SK-N-SH treated with all-trans-retinoic acid at 6 μM for 48 hours (cell line): ENCODE results near the gene OR9A2.

Experiments
- ATAC-seq: fragments of 200-7000 bp; cut with Tn5 transposase; 3 replicates; pipeline ENCODE4 v1.9.1; 2020; ENCODE audit warnings: mild to moderate bottlenecking, moderate library complexity
- ARNTL ChIP-seq: fragments of 450-650 bp; formaldehyde crosslinking; IDR thresholded peaks from 2 replicates; pipeline ENCODE4 v1.5.0; 2020; ENCODE audit warnings: low read depth, mild to moderate bottlenecking, moderate library complexity, borderline replicate concordance
- BACH2 ChIP-seq: fragments of 250-450 bp; sonication (Bioruptor Pico); IDR thresholded peaks from 2 replicates; pipeline ENCODE4 v1.9.0; 2021; ENCODE audit warnings: mild to moderate bottlenecking, borderline replicate concordance
- CREB5 ChIP-seq: fragments of 250-450 bp; sonication (Bioruptor Pico); IDR thresholded peaks from 2 replicates; pipeline ENCODE4 v1.5.1; 2020; ENCODE audit warnings: low read depth, mild to moderate bottlenecking, moderate library complexity
- CSDC2 ChIP-seq: fragments of 250-450 bp; sonication (Bioruptor Pico); IDR thresholded peaks from 2 replicates; pipeline ENCODE4 v1.5.0; 2020; ENCODE audit warnings: mild to moderate bottlenecking, moderate library complexity
- CSRNP3 ChIP-seq: fragments of 250-450 bp; sonication (Bioruptor Pico); IDR thresholded peaks from 2 replicates; pipeline ENCODE4 v1.5.1; 2021; ENCODE audit warnings: mild to moderate bottlenecking, moderate library complexity
- ESRRG ChIP-seq: fragments of 250-450 bp; sonication (Bioruptor Pico); IDR thresholded peaks from 2 replicates; pipeline ENCODE4 v1.6.1; 2021; ENCODE audit warnings: mild to moderate bottlenecking
- GLIS3 ChIP-seq: fragments of 250-450 bp; sonication (Bioruptor Pico); IDR thresholded peaks from 2 replicates; pipeline ENCODE4 v1.5.0; 2020; ENCODE audit warnings: mild to moderate bottlenecking, moderate library complexity
- ISL1 ChIP-seq: fragments of 250-450 bp; sonication (Bioruptor Pico); IDR thresholded peaks from 2 replicates; pipeline ENCODE4 v2.1.2; 2022; ENCODE audit warnings: mild to moderate bottlenecking, moderate library complexity
- OSR1 ChIP-seq: fragments of 250-450 bp; sonication (Bioruptor Pico); IDR thresholded peaks from 2 replicates; pipeline ENCODE4 v1.8.0; 2022; ENCODE audit warnings: moderate library complexity, mild to moderate bottlenecking, inconsistent platforms
- PATZ1 ChIP-seq: fragments of 250-450 bp; sonication (Bioruptor Pico); IDR thresholded peaks from 2 replicates; pipeline ENCODE4 v1.8.0; 2020; ENCODE audit warnings: mild to moderate bottlenecking, moderate library complexity, borderline replicate concordance
- POU6F1 ChIP-seq: fragments of 250-450 bp; sonication (Bioruptor Pico); IDR thresholded peaks from 2 replicates; pipeline ENCODE4 v1.8.0; 2021; ENCODE audit warnings: low read depth, mild to moderate bottlenecking, moderate library complexity, borderline replicate concordance
- PPARA ChIP-seq: fragments of 250-450 bp; sonication (Bioruptor Pico); IDR thresholded peaks from 2 replicates; pipeline ENCODE4 v1.5.0; 2020; ENCODE audit warnings: mild to moderate bottlenecking, borderline replicate concordance
- RARB ChIP-seq: fragments of 250-450 bp; sonication (Bioruptor Pico); IDR thresholded peaks from 2 replicates; pipeline ENCODE4 v1.8.0; 2021; ENCODE audit warnings: mild to moderate bottlenecking, moderate library complexity
- SNAI2 ChIP-seq: fragments of 250-450 bp; sonication (Bioruptor Pico); IDR thresholded peaks from 2 replicates; pipeline ENCODE4 v1.5.0; 2020; ENCODE audit warnings: mild to moderate bottlenecking, moderate library complexity
- TOX ChIP-seq: fragments of 250-450 bp; sonication (Bioruptor Pico); IDR thresholded peaks from 2 replicates; pipeline ENCODE4 v1.8.0; 2021; ENCODE audit warnings: mild to moderate bottlenecking, moderate library complexity, borderline replicate concordance
- TSHZ2 ChIP-seq: fragments of 250-450 bp; sonication (Bioruptor Pico); IDR thresholded peaks from 2 replicates; pipeline ENCODE4 v1.5.0; 2020; ENCODE audit warnings: mild to moderate bottlenecking, moderate library complexity
- ZC3H10 ChIP-seq: fragments of 250-450 bp; sonication (Bioruptor Pico); IDR thresholded peaks from 2 replicates; pipeline ENCODE4 v1.5.1; 2021; ENCODE audit warnings: mild to moderate bottlenecking, moderate library complexity
- ZFP3 ChIP-seq: fragments of 250-450 bp; sonication (Bioruptor Pico); IDR thresholded peaks from 2 replicates; pipeline ENCODE4 v1.5.0; 2020; ENCODE audit warnings: mild to moderate bottlenecking, moderate library complexity
- ZFP30 ChIP-seq: fragments of 450-650 bp; formaldehyde crosslinking; IDR thresholded peaks from 2 replicates; pipeline ENCODE4 v1.5.0; 2022; ENCODE audit warnings: mild to moderate bottlenecking, moderate library complexity
- ZNF565 ChIP-seq: fragments of 450-650 bp; formaldehyde crosslinking; conservative IDR thresholded peaks from 2 replicates; pipeline ENCODE4 v1.5.0; 2020; ENCODE audit warnings: low read depth, mild to moderate bottlenecking, moderate library complexity
- ZNF70 ChIP-seq: fragments of 450-650 bp; formaldehyde crosslinking; IDR thresholded peaks from 2 replicates; pipeline ENCODE4 v1.5.0; 2020; ENCODE audit warnings: mild to moderate bottlenecking, moderate library complexity
- ZNF8 ChIP-seq: fragments of 450-650 bp; formaldehyde crosslinking; IDR thresholded peaks from 2 replicates; pipeline ENCODE4 v1.5.0; 2020; ENCODE audit warnings: mild to moderate bottlenecking, moderate library complexity

Gene OR9A2

GRCh38 chr7:143027032-143027431 lies at the start of gene OR9A2:
Gene OR9A2 (minus strand): TSS chr7:143027132. CDS start chr7:143027132, 0 bp downstream.
- TF ChIP-seq ZNF565 (no peak), RARB (CRISPR knock-in tag) (no peak)
- no peak for ATAC-seq

- no peak for ATAC-seq
- TF ChIP-seq PATZ1 (CRISPR knock-in tag) (no peak), ARNTL (CRISPR knock-in tag) (no peak), ZNF565 (no peak), POU6F1 (CRISPR knock-in tag) (no peak), CSRNP3 (CRISPR knock-in tag) (no peak), ZFP3 (no peak), ZNF70 (no peak), GLIS3 (CRISPR knock-in tag) (no peak), CSDC2 (CRISPR knock-in tag) (no peak), ZC3H10 (CRISPR knock-in tag) (no peak), ZFP30 (CRISPR knock-in tag) (no peak), CREB5 (no peak), RARB (CRISPR knock-in tag) (no peak), TOX (CRISPR knock-in tag) (no peak), BACH2 (CRISPR knock-in tag) (no peak), ZNF8 (CRISPR knock-in tag) (no peak), TSHZ2 (CRISPR knock-in tag) (no peak), ESRRG (CRISPR knock-in tag) (no peak), ISL1 (no peak), OSR1 (CRISPR knock-in tag) (no peak)
These were observed 47.2 kb upstream of the OR9A2 start for GRCh38 chr7:143074141-143074540.

GRCh38 chr7:143073556-143073955 lies 46.6 kb upstream of the OR9A2 start:
- no peak for ATAC-seq
- TF ChIP-seq TSHZ2 (CRISPR knock-in tag) (no peak), ESRRG (CRISPR knock-in tag) (no peak), ZNF565 (no peak), ARNTL (CRISPR knock-in tag) (no peak), ZNF70 (no peak), CSRNP3 (CRISPR knock-in tag) (no peak), ZFP3 (no peak), PPARA (CRISPR knock-in tag) (no peak), ZFP30 (CRISPR knock-in tag) (no peak), BACH2 (CRISPR knock-in tag) (no peak), TOX (CRISPR knock-in tag) (no peak), SNAI2 (no peak), POU6F1 (CRISPR knock-in tag) (no peak)
